ENCODE results near the gene DUSP9. TPM values are rescaled to one million over a fixed set of nuclear protein-coding genes. Genes with fewer than 3 reads are reported as not detected.

The DUSP9 gene
- total and polyA plus RNA-seq, 8 donors, result 0.10 to 0.56 (median 0.23) TPM; not detected in 1

GRCh38 chrX:153637121-153638040 lies 9.6 kb upstream of the DUSP9 start:
- DNase-seq (no peak), ATAC-seq (no peak)
- Histone ChIP-seq H3K27me3 (peaks cover 8 to 29% of the 10 kb centered on the region in 2 donors), H3K4me3 (no peak overlapping the region), H3K36me3 (no peaks in the 10 kb centered on the region), H3K4me1 (no peaks in the 10 kb centered on the region), H3K27ac (no peak overlapping the region), H3K9me3 (no peaks in the 10 kb centered on the region)
- intact Hi-C loops (cut with DNase I), result no loop called here
- no peak for TF ChIP-seq CTCF (IDR thresholded peaks at IDR 0.05)

- H3K27me3 ChIP-seq, result peaks cover 11 to 35% of the 10 kb centered on the region in 2 donors
- ATAC-seq, result no peak
- no peaks in the 10 kb centered on the region for H3K4me1 ChIP-seq
- H3K36me3 ChIP-seq, result no peaks in the 10 kb centered on the region
- H3K4me3 ChIP-seq, result no peak overlapping the region
- TF ChIP-seq CTCF (IDR thresholded peaks at IDR 0.05), result no peak
- DNase-seq, result no peak
- intact Hi-C loops (cut with DNase I), result no loop called here
- H3K27ac ChIP-seq, result no peak overlapping the region
- no peaks in the 10 kb centered on the region for H3K9me3 ChIP-seq
These were observed 9.0 kb upstream of the DUSP9 start for GRCh38 chrX:153638041-153638371.

GRCh38 chrX:153638436-153639176 lies 8.4 kb upstream of the DUSP9 start:
- no peaks in the 10 kb centered on the region for H3K36me3 ChIP-seq
- no peaks in the 10 kb centered on the region for H3K9me3 ChIP-seq
- intact Hi-C loops (cut with DNase I), result no loop called here
- no peaks in the 10 kb centered on the region for H3K4me1 ChIP-seq
- no peak overlapping the region for H3K4me3 ChIP-seq
- peaks cover 15 to 41% of the 10 kb centered on the region in 2 donors for H3K27me3 ChIP-seq
- H3K27ac ChIP-seq, result no peak overlapping the region
- ATAC-seq (no peak), DNase-seq (no peak)
- no peak for TF ChIP-seq CTCF (IDR thresholded peaks at IDR 0.05)

GRCh38 chrX:153639177-153640044 lies 7.6 kb upstream of the DUSP9 start:
- H3K27ac ChIP-seq, result no peak overlapping the region
- no peak for TF ChIP-seq CTCF (IDR thresholded peaks at IDR 0.05)
- intact Hi-C loops (cut with DNase I), result no loop called here
- no peaks in the 10 kb centered on the region for H3K36me3 ChIP-seq
- H3K9me3 ChIP-seq, result no peaks in the 10 kb centered on the region
- ATAC-seq, result no peak
- no peak overlapping the region for H3K4me3 ChIP-seq
- no peaks in the 10 kb centered on the region for H3K4me1 ChIP-seq
- H3K27me3 ChIP-seq, result peaks cover 18 to 48% of the 10 kb centered on the region in 2 donors
- DNase-seq, result no peak
